Activated CD8-positive, alpha-beta T cell treated with anti-CD3 and anti-CD28 coated beads for 36 hours (primary cell): Measurements from ENCODE around the gene RARRES2. TPM values are rescaled to one million over a fixed set of nuclear protein-coding genes. Genes with fewer than 3 reads are reported as not detected.
"Not testable (repeated sequence)": the region's sequence is repeated elsewhere in the genome, so short reads cannot be mapped to it uniquely, and the experiment has no call there.

ENCODE experiments used
- ATAC-seq: fragments of 200-7000 bp; cut with Tn5 transposase; one replicate; pipeline ENCODE4 v1.10.0; 2021; ENCODE audit warnings: mild to moderate bottlenecking, moderate library complexity
- CTCF ChIA-PET: fragments of 350-600 bp; sonication (Branson Sonifier 250); formaldehyde crosslinking; loops from one replicate; lab custom pipeline; 2021; ENCODE audit warnings: antibody characterized with exemption; lab: Charles Lee
- POLR2A ChIA-PET: fragments of 350-600 bp; sonication (Branson Sonifier 250); formaldehyde crosslinking; loops from one replicate; lab custom pipeline; 2021; ENCODE audit warnings: antibody characterized with exemption; lab: Charles Lee
- DNase-seq: peaks from one replicate; pipeline ENCODE4 v3.0.0-alpha.2; 2020
- H3K27ac Mint-ChIP-seq: one replicate; pipeline ENCODE4 v1.8.0; 2021; ENCODE audit warnings: mild to moderate bottlenecking, mixed read lengths
- H3K27me3 Mint-ChIP-seq: one replicate; pipeline ENCODE4 v1.8.0; 2021; ENCODE audit warnings: mixed read lengths
- H3K36me3 Mint-ChIP-seq: one replicate; pipeline ENCODE4 v1.8.0; 2021; ENCODE audit warnings: low read depth, mixed read lengths
- H3K4me1 Mint-ChIP-seq: one replicate; pipeline ENCODE4 v1.8.0; 2021; ENCODE audit warnings: low read depth, mixed read lengths
- H3K4me3 Mint-ChIP-seq: one replicate; pipeline ENCODE4 v1.8.0; 2021; ENCODE audit warnings: mild to moderate bottlenecking, moderate library complexity, mixed read lengths
- H3K9me3 Mint-ChIP-seq: one replicate; pipeline ENCODE4 v1.8.0; 2021; ENCODE audit warnings: mixed read lengths
- intact Hi-C: fragments of 100-400 bp; cut with micrococcal nuclease; formaldehyde crosslinking; loops from one replicate; pipeline ENCODE4 v1.10.0; 2022
- total RNA-seq, 2 experiments: library from RNA; stranded (reverse); gene quantifications; one replicate each; pipeline ENCODE4 v1.2.3, GENCODE V29; 2021
- TF ChIP-seq, protein P1 (sequence below): fragments of 200-600 bp; IDR thresholded peaks from one replicate; pipeline ENCODE4 v1.8.0; 2022; ENCODE audit warnings: antibody characterized with exemption, mild to moderate bottlenecking

RARRES2 gene
- total RNA-seq, 2 experiments from 2014 or later, result not detected

DNA sequence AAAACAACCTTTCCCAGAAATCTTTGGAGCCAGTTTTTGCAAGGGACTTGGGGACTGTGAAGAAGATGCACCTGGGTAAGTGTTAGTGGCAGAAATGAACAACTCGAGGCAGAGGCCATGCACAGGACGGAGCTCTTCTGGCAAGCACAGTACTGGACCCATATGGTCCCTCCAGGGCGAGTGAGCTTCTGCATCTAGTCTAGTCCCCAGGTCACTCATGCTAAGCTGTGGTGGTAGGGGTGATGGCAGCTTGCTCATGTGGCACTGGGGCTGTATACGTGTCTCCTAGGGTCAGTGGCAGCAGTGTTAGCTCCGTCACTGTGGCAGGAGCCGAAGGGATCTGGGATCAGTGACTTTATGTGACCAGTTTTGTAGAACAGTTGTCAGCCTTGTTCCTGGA, 27.6 kb downstream of the RARRES2 start:
- H3K27me3 Mint-ChIP-seq, result no peaks in the 10 kb centered on the region
- H3K27ac Mint-ChIP-seq, result no peak overlapping the region
- no peak overlapping the region for H3K4me3 Mint-ChIP-seq
- no peaks in the 10 kb centered on the region for H3K36me3 Mint-ChIP-seq
- intact Hi-C loops, result no loop called here
- no peak for ATAC-seq
- TF ChIP-seq, protein P1, sequence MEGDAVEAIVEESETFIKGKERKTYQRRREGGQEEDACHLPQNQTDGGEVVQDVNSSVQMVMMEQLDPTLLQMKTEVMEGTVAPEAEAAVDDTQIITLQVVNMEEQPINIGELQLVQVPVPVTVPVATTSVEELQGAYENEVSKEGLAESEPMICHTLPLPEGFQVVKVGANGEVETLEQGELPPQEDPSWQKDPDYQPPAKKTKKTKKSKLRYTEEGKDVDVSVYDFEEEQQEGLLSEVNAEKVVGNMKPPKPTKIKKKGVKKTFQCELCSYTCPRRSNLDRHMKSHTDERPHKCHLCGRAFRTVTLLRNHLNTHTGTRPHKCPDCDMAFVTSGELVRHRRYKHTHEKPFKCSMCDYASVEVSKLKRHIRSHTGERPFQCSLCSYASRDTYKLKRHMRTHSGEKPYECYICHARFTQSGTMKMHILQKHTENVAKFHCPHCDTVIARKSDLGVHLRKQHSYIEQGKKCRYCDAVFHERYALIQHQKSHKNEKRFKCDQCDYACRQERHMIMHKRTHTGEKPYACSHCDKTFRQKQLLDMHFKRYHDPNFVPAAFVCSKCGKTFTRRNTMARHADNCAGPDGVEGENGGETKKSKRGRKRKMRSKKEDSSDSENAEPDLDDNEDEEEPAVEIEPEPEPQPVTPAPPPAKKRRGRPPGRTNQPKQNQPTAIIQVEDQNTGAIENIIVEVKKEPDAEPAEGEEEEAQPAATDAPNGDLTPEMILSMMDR, result no peak
- DNase-seq, result no peak
- no peaks in the 10 kb centered on the region for H3K9me3 Mint-ChIP-seq
- POLR2A ChIA-PET, result interaction anchor here (0.8 to 1.1 kb wide), 2 partner anchors 60 to 97 kb away, joined by 3 to 5 read pairs; no protein-coding TSS in a partner anchor
- peaks cover under 1% of the 10 kb centered on the region for H3K4me1 Mint-ChIP-seq
- CTCF ChIA-PET, result interaction anchor here (1.2 to 1.3 kb wide), 3 partner anchors 44 to 465 kb away, joined by 3 to 4 read pairs (median 4); no protein-coding TSS in a partner anchor

DNA sequence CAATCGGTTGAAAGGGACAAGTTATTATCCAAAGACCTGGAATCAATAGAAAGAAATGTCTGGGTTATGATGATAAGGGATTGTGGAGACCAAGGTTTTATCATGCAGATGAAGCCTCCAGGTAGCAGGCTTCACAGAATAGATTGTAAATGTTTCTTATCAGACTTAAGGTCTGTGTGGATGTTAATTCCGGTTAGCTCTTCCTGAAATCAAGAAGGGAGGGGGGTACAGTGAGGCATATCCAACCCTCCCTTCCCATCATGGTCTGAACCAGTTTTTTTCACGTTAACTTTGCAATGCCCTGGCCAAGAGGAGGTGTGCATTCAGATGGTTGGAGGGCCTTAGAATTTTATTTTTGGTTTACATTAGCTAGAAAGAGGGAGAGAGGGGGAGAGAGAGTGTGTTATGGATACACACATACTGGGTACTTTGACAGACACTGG, 28.0 kb downstream of the RARRES2 start:
- Mint-ChIP-seq H3K4me3 (no peak overlapping the region), H3K4me1 (peaks cover 4% of the 10 kb centered on the region), H3K27me3 (no peaks in the 10 kb centered on the region), H3K27ac (no peak overlapping the region), H3K36me3 (no peaks in the 10 kb centered on the region), H3K9me3 (no peaks in the 10 kb centered on the region)
- DNase-seq (no peak), ATAC-seq (no peak)
- intact Hi-C loops, result no loop called here
- ChIA-PET POLR2A (interaction anchor here (0.8 to 1.1 kb wide), 2 partner anchors 60 to 98 kb away, joined by 3 to 5 read pairs; no protein-coding TSS in a partner anchor), CTCF (interaction anchor here (1.2 to 1.3 kb wide), 3 partner anchors 45 to 465 kb away, joined by 3 to 4 read pairs (median 4); no protein-coding TSS in a partner anchor)
- TF ChIP-seq, protein P1, result no peak

DNA sequence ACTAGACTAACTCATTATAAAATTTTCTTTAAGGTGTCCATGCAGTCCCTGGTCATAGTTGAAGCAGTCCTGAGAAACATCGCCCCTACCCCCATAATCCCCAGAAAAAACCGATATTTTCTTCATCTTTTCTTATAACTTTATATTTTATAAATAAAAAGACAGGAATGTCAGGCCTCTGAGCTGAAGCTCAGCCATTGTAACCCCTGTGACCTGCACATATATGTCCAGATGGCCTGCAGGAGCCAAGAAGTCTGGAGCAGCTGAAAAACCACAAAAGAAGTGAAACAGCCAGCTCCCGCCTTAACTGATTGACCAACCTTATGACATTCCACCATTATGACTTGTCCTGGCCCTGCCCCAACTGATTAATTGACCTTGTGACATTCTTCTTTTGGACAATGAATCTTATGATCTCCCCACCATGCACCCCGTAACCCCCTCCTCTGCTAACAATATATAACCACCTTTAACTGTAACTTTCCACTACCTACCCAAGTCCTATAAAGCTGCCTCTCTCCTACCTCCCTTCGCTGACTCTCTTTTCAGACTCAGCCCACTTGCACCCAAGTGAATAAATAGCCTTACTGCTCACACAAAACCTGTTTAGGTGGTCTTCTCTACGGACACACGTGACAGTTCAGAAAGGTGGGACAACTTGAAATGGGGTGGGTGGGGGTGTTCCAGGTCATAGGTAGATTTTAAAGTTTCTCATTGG, 28.6 kb downstream of the RARRES2 start:
- H3K9me3 Mint-ChIP-seq, DNase-seq, H3K36me3 Mint-ChIP-seq, H3K27ac Mint-ChIP-seq, H3K27me3 Mint-ChIP-seq, H3K4me3 Mint-ChIP-seq, H3K4me1 Mint-ChIP-seq, ATAC-seq, intact Hi-C loops: not testable (repeated sequence)
- ChIA-PET CTCF (interaction anchor here (1.2 kb wide), 1 partner anchor 466 kb away, joined by 3 read pairs; no protein-coding TSS in a partner anchor), POLR2A (interaction anchor here (0.8 to 1.1 kb wide), 3 partner anchors 9 to 98 kb away, joined by 3 to 5 read pairs (median 3); no protein-coding TSS in a partner anchor)

DNA sequence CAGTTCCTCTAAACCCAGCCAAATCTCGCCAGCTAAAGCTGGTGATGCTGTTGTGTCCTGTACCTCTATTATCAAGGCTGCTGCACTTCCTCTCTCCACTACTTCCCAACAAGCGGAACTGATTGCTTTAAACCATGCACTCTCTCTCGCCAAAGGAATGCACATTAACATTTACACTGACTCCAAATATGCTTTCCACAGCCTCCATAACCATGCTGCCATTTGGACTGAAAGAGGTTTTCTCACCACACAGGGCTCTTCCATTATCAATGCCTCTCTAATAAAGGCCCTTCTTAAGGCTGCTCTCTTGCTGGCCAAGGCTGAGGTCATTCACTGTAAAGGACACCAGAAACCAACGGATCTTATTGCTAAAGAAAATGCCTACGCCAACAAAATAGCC, 29.7 kb downstream of the RARRES2 start:
- DNase-seq, result no peak
- Mint-ChIP-seq H3K36me3 (no peaks in the 10 kb centered on the region), H3K27me3 (no peaks in the 10 kb centered on the region), H3K4me1 (peaks cover 4% of the 10 kb centered on the region), H3K4me3 (no peak overlapping the region), H3K9me3 (no peaks in the 10 kb centered on the region), H3K27ac (no peak overlapping the region)
- ChIA-PET CTCF (no interaction called here), POLR2A (interaction anchor here (0.8 to 1.2 kb wide), 2 partner anchors 10 kb away, joined by 3 read pairs; no protein-coding TSS in a partner anchor)
- TF ChIP-seq, protein P1, result no peak
- ATAC-seq, result no peak
- intact Hi-C loops, result no loop called here

DNA sequence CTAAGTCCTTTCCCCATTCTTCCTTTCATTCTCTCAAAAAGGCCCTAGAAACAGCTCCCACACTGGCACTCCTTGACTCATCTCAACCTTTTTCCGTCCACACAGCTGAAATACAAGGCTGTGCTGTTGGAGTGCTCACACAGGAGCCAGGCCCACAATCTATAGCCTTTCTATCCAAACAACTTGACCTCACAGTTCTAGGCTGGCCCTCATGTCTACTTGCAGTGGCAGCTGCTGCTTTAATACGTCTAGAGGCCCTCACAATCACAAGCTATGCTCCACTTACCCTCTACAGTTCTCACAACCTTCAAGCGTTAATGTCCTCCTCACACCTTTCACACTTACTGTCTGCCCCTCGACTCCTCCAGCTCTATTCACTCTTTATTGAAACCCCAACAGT, 30.3 kb downstream of the RARRES2 start:
- H3K4me1 Mint-ChIP-seq, result peaks cover 4% of the 10 kb centered on the region
- intact Hi-C loops, result no loop called here
- H3K27ac Mint-ChIP-seq, result no peak overlapping the region
- TF ChIP-seq, protein P1, result no peak
- CTCF ChIA-PET, result no interaction called here
- H3K36me3 Mint-ChIP-seq, result no peaks in the 10 kb centered on the region
- POLR2A ChIA-PET, result interaction anchor here (1.2 kb wide), 1 partner anchor 11 kb away, joined by 3 read pairs; no protein-coding TSS in a partner anchor
- H3K9me3 Mint-ChIP-seq, result no peaks in the 10 kb centered on the region
- DNase-seq (no peak), ATAC-seq (no peak)
- no peaks in the 10 kb centered on the region for H3K27me3 Mint-ChIP-seq
- no peak overlapping the region for H3K4me3 Mint-ChIP-seq
